Ramos (cell line): ENCODE data around the gene LRPPRC.
"Not testable (repeated sequence)": the region's sequence is repeated elsewhere in the genome, so short reads cannot be mapped to it uniquely, and the experiment has no call there.

Experiments
- in situ Hi-C: fragments of 300-500 bp; cut with MboI; formaldehyde crosslinking; loops from one replicate; pipeline ENCODE4 v1.14.3; 2022; ENCODE audit warnings: low sequenced_read_pairs; ENCODE audit not compliant: unreplicated experiment

The LRPPRC gene

DNA sequence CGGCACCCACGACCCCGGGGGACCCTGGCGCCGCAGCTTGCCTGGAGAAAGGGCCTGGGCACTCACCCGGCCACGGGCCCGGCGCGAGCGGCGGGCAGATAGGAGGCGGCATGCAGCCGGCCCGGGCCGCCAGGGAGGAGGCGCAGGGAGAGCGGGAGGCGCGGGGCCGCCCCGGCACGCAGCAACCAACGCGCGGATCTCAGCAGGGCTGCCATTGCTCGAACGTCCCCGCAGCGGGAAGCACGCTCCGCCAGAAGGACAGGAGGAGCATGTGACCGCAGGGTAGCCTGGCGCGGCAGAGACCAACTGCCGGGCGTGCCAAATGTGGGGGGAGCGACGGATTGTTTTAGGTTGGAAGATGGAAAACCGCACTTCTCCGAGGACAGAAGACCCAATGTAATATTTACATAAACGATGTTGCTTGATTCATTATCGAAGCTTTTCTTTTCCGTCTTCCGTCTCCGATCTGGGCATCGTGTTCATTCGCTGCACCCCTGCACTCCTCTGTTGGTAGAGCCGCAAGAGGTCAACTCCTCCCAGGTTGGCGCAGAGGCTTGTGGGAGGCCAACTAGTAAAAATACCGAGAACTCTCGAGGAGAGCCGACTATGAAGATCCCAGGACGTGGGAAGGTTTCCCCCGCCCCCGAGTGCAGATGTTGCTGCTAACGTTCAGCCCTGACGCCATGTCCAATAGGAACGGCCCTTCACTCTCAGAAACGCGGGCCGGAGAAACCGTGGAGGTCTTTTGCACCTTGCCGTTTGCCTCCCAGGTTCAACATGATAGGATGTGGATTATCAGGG lies at the start of gene LRPPRC:
LRPPRC (minus strand) TSS at position 257 of the 801 bp plus-strand sequence; CDS start at position 215, 42 bp downstream.
- in situ Hi-C loops, result no loop called here

- in situ Hi-C loops, result no loop called here
Observed at GRCh38 chr2:44045061-44045460, 49.3 kb upstream of the LRPPRC start.

DNA sequence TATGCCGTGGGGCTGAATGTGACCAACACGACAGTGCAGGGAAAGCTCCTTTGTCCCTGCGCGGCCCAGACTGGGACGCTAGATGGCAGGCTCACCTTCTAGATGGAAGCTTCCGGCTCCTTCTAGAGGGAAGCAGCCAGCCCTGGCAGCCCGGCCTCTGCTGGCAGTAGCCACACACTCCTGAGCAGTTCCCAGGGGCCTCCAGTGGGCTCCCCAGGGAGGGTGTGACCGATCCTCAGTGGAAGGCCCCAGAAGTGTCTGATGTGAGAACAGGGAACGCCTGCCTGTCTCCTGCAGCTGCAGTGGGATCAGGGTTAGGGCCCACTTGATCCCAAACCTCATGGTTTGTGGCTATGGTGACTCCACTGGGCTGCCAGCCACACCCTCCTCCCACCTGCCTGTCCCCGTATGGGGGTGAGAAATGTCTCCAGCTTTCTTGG lies 48.5 kb upstream of the LRPPRC start:
- in situ Hi-C loops, result no loop called here

- in situ Hi-C loops, result no loop called here
Observed at GRCh38 chr2:44040365-44040764, 44.6 kb upstream of the LRPPRC start.

- in situ Hi-C loops, result no loop called here
Observed at GRCh38 chr2:44038277-44038676, 42.5 kb upstream of the LRPPRC start.

DNA sequence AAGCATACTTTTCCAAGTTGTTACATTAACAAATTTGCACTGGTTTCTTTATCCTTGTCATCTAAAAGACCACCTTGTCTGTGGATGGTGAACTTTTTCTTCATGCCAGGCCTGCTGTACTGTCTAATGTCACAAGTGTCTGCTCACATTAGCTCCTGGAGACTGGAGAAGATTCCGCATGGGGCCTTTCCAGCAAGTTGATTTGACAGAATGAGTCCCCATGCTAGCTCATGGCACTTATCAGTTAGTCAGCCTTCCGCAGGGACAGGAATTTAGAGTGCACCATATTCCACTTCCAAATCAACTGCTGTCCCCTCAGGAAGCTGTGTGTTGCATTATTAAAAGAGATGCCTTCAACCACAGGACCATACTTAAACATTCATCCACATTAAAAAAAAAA lies 41.4 kb upstream of the LRPPRC start:
- in situ Hi-C loops, result no loop called here

GRCh38 chr2:44033947-44034346 lies 38.2 kb upstream of the LRPPRC start:
- in situ Hi-C loops, result no loop called here

- in situ Hi-C loops, result not testable (repeated sequence)
Observed at GRCh38 chr2:44027076-44027475, 31.3 kb upstream of the LRPPRC start.

DNA sequence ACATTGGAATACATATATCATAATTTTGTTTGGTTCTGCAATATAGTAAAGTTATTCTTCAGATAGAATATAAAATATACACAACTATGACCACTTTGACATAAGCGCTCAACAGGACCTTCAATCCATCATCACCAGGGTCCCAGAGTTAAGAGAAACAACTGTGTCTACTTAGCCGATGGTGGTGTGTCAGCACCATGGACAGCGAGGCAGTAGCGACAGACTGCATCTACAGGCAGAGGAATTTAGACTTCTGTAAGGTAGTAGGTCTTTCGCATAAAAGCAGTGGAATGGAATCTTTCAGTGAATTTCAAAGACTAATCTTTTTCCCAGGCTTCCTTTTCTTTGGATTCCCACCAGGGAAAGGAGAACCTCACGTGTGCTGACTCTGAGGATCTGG lies 20.5 kb upstream of the LRPPRC start:
- in situ Hi-C loops, result no loop called here

DNA sequence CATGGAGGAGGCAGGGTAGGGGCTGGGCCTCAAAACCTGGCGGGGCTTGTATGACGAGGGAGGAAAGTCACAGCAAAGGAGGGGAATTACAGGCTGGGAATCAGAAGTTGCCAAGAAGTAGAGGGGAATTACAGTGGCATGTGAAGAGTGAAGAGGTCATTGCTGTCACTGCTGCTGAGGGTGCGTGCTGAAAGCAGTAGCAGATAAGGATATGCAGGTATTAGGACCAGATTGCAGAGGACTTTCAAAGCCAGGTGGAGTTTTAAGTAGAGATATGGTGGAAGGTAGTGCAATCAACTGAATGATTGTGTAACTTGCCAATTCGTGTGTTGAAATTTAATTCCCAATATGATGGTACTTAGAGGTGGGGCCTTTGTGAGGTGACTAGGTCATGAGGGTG lies 19.4 kb upstream of the LRPPRC start:
- in situ Hi-C loops, result no loop called here

DNA sequence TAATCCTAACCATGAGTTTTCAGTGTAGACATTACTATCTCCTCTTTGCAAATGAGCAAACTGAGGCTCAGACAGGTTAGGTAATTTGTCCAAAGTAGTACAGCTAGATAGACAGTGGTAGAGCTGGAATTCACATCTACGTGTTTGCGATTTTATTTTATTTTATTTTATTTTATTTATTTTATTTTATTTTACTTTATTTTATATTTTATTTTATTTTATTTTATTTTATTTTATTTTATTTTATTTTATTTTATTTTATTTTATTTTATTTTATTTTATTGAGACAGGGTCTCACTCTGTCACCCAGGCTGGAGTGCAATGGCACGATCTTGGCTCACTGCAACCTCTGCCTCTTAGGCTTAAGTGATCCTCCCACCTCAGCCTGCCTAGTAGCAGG lies 17.4 kb upstream of the LRPPRC start:
- in situ Hi-C loops, result not testable (repeated sequence)

DNA sequence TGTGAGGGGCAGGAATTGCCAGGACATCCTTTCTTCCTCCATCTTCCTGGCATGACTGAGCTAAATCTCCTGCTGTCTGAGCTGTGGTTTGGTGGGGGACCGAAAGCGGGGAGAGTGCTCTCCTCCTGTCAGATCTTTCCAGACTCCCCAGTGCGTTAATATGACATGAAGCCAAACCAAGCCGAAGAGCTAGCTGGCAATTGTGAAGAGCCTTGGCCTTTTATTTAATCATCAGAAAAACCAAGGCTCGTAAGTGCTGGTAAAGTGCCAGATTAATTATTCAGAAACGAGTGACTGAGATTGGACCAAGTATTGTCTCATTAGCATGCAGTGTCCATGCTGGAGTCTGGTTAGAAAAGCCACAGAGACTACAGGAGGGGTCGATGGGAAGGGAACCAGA lies 14.5 kb upstream of the LRPPRC start:
- in situ Hi-C loops, result no loop called here

DNA sequence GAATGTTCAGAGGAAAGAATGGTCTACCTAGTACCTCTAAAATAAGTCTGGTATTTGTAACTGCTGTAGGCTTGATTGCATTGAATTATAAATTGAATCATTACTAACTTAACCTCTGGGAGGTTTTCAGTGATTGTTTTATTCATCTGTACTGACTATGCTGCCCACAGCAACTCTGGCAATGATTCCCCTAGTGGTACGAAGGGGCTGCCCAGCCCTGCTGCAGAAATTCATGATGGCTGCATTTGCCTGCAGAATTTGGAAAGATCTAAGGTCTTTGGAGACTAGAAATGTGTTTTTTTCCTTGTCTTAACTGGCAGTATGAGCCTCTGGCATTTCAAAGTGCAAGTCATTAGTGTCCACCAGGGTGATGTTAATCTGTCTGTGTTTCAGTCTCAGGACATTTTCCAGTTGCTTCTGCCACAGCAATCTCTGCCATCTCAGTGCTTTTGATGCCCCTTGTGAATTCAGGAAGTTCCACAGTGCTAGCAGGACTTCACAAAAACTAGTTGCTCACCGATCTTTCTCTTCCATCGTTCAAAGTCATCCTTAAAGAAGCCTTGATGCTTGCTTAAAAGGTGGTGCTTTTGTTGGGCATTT lies 13.4 kb upstream of the LRPPRC start:
- in situ Hi-C loops, result no loop called here

DNA sequence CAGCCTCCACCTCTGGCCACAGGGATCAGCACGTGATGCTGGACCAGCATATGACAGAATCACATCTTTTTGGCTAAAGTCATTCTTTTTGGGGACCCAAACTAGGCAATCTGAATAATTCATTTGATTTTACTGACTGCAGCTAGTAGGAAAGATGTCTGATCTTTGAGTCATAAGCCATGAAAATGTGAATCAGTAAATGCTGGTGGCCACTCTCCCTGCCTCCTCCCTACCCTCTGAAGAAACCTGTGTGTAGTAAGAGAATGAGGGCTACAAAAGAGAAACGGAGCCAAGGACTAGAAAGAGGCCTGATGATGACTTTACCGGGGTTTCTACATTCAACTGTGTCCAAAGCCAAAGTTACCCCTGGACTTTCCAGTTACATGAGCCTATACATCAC lies 10.1 kb upstream of the LRPPRC start:
- in situ Hi-C loops, result no loop called here

GRCh38 chr2:44004735-44005602 lies 9.2 kb upstream of the LRPPRC start:
- in situ Hi-C loops, result no loop called here

- in situ Hi-C loops, result no loop called here
Observed at GRCh38 chr2:44001716-44002115, 5.9 kb upstream of the LRPPRC start.

DNA sequence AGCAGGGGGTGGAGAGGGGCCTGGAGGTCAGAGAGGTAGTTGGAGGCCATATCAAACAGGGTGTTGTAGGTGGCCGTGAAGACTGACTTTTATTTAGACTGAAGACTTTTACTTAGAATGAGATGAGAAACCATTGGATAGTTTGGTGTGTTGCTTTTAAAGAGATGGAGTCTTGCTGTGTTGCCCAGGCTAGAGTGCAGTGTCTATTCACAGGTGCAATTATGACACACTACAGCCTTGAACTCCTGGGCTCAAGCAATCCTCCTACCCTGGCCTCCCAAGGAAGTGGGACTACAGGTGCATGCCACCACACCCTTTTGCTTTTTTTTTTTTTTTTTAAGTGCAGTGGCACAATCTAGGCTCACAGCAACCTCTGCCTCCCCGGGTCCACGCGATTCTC lies 2.5 kb upstream of the LRPPRC start:
- in situ Hi-C loops, result no loop called here

DNA sequence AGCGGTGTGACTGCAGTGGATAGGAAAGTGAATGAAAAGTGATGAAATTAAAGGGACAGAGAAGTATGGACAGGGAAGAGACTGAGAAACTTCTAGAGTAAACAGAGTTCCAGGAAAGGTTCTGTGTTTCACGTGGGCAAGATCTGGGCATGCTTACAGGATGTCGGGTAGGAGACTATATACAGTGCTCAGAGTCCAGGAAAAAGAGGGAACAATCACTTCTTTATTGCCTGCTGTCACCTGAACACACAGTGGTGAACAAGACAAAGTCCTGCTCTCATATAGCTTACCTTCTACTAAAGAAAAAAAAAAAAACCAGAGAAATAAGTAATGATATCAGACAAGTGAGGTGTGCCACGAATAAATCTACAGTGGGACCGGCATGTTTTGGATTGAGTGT lies 2.4 kb downstream of the LRPPRC start:
- in situ Hi-C loops, result no loop called here

DNA sequence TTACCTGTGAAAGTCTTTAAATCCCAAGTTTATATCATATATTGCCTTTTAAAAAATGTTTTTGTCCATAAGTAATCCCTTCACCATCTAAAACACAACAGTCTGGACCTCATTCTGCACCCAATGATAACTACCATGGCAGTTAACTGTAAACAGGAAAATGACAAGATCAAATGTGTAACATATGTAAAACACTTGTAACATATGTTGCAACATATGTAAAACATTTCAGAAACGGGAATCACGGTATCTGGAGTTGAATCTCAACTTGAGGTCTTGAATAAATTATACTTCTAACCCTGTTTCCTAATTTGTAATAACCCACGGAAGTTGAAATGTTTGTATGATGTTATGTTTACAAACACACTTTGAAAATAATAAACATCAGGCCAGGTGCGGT lies 6.2 kb downstream of the LRPPRC start:
- in situ Hi-C loops, result no loop called here

GRCh38 chr2:43986600-43986999 lies 9.2 kb downstream of the LRPPRC start:
- in situ Hi-C loops, result no loop called here

DNA sequence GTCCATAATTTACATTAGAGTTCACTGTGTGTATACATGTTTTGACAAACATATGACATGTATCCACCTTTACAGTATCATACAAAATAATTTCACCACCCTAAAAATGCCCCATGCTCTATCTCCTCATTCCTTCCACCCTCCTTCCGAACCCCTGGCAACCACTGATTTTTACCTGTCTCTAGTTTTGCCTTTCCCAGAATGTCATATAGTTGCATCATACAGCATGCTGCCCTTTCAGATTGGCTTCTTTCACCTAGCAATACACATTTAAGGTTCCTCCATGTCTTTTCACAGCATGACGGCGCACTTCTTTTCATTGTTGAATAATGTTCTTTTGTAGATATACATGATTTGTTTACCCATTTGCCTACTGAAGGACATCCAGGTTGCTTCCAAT lies 10.4 kb downstream of the LRPPRC start:
- in situ Hi-C loops, result no loop called here
